ENCODE measurements around the gene VSNL1.
A peak's percentile ranks its signal among the peaks of the same experiment; 100 is the strongest.

The VSNL1 gene

DNA sequence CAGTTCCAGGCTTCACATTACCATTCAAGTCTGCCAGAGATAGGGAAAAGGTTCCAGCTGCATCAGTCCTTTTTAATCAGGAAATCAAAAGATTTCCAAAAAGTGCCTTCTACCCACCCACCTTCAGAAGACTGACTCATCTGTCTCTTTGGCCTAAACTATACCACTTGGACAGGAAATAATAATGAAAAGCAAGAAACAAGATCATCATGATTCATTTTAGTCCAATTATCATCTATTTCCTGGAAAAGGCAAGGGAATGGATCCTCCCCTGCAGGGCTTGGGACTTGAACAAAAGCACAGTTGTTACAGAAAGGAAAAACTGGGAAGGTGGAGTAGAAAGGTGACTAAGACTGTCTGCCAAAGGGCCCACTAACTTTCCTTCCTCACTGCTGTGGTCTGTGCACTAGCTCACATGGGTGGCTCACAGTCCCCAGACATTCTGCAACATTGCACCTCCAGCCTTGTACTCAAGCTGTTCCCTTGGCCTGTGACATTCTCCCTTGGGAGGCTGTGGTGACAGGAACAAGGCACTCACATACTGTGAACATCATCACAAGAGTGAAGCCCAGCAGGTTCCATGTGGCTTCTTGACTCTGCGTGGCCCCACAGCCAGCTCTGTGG, 75.3 kb downstream of the VSNL1 start:
- no peak for DNase-seq

DNA sequence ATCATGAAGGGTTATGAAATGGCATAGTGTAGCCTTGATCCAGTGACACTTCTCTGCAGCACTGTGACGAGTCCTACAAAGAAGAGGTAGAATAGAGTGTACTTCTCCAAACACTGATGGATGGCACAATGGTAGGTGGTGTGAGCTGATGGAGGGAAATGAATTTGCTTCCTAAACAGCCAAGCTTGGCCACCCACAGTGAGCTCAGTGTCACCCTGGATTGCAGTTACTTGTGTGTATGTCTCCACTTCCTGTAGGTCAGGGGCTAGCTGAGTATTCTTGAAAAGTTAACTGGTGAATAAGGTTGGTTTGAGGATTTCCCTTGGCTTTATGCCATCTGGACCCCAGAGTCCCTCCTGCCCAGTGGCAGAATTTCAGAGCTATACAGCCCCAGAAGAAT, 75.9 kb downstream of the VSNL1 start:
- no peak for DNase-seq

DNA sequence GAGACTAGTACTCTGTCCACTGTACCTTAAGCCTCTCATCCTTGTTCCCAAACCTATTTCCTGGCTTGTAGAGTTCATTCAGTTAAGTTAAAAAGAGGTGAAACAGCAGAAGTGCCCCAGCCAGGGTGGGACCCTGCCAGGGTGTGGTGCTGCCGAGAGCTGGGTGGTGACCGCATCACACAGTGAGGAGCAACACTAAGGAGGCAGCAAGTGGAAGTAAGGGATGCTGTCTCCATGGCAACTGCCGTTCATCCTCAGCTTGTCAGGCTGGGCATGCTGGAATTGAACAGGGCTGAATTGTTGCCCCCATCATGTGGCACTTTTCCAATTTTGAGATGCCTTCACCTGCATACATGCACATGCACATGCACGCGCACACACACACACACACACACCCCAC, 77.0 kb downstream of the VSNL1 start:
- no peak for DNase-seq

DNA sequence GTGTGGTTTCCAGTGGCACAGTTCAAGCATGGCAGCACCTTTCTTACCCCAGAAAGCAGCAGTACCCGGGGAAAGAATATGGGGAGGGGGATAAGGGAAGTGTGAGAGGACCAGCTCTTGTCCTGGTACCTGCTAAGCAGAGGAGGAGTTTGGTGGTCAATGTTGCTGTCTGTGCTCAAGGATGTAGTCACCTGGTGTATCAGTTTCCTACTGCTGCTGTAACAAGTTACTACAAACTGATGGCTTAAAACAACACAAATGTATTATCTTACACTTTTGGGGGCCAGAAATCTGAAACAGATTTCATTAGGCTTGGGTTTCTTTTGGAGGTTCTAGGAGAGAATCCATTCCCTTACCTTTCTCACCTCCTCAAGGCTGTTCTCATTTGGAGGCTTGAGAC, 77.5 kb downstream of the VSNL1 start:
- DNase-seq, result no peak

DNA sequence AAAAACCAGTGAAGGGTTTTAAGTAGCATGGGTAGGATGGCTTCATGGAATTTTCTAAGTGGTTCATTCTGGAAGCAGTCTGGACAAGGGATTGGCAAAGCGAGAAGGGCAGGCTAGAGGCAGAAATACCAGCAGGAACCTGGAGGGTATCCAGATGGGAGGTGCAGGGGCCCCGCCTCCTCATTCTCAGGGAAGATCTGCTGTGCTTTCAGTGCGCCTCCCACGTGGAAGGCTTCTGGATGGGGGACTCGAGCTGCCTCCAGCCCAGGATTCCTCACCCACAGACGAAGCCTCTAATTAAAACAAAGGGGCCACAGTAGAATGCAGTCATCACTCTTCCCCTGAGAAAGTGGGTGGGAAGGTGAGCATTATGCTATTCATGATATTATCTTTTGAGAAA, 79.8 kb downstream of the VSNL1 start:
- DNase-seq, result no peak

- DNase-seq, result no peak
Measured at GRCh38 chr2:17620841-17621240, 80.3 kb downstream of the VSNL1 start.

DNA sequence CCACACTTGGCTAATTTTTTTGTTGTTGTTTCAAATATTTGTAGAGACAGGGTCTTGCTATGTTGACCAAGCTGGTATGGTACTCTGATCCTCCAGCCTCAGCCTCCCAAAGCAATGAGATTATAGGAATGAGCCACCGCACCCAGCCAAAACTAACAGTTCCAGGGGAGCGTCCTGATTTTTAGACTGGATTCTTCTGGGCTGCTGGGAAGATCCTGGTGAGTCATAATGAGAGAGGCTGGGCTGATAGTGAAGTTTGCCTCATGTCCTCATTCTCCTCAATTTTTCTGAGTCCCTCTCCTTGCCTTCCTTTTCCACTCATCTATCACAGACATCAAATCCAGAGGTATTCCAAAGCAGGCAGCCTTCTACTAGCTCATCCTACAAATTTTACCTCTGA, 81.3 kb downstream of the VSNL1 start:
- no peak for DNase-seq

DNA sequence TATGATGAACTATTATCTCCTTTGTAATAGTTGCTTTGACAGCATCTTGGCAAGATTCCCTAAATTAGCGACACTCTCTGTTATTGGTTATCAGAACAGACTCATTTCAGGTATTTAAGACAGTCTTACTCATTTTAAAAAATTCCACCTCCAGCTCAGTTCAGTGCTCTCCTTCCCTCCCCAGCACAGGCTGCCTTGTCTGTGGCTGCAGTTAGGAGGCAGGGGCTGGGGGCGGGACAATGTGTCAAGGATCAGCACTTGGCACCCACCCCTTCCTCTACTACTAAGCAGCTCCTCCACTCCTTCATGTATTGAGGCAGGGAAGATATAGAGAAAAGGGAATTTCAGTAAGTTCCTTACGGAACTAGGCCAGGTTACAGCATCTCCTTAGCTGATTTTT, 85.0 kb downstream of the VSNL1 start:
- DNase-seq, result no peak

DNA sequence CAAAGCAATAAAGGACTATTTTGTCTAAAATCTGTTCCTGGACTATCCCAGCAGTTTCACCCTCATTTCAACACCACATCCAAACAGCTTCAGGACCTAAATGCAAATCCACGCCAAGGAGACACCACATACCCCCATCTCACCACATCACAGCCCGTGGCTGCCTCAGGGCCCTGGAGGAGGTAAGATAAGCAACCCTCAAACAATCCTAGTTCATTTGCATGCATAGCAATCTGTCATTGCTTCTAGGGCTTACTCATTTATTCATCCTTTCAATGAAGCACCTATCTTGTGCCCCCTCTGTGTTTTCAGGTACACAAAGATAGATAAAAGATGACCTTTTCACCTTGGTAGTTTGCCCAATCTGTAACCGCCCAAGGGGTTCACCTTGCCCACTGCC, 86.5 kb downstream of the VSNL1 start:
- DNase-seq, result no peak

DNA sequence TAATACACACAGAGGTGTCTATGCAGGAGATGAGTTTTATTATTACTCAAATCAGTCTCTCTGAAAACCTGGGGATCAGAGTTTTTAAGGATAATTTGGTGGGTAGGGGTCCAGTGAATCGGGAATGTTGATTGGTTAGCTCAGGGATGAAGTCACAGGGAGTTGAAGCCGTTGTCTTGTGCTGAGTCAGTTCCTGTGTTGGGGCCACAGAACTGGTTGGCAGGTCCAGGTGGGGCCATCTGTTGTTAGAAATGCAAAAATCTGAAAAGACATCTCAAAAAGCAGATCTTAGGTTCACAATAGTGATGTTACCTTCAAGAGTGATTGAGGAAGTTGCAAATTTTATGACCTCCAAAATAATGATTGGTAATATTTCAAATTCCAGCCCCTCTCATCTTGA, 86.9 kb downstream of the VSNL1 start:
- DNase-seq, result no peak

DNA sequence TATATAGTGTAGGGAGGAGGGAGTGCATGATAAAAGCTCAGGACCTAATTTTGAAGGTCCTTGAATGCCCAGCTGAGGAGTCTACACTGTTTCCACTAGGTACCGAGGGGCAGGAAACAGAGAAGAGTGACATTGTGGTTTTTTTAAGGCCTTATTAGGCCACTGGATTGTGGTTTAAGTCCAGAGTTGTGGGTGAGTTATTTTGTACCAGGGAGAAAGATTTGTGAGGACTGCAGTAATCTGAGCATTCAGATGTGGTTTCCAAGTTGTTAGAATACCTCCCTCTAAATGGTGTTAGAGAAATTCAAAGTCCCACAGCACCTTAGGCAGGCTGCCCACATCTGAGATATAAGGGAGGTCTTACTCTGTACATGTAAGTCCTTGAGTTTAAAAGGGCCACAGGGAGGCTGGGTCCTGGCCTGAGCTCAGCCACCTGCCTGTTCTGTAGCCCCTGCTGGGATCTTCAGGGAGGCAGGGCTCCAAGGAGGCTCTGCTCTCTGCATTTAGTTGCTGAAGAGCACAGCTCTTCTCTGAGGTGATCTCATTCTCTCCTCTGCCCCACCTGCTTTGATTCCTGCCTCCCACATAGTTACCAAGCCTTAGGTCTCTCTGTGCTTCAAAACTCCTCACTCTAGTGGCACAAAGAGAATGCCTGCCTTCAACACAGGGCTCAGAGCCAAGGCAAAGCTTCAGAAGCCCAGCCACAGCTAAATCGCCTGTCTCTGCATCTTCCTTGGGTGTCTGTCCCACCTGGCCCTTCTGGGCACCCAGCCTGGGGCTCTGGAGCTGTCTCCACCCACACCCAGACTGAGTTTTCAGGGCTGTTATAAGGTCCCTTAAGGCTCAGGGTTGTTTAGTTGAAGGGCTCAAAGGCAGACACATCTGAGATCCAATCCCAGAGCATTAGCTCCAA, 88.1 kb downstream of the VSNL1 start:
- DNase-seq, result no peak

GRCh38 chr2:17630089-17630488, 89.6 kb downstream of the VSNL1 start:
- DNase-seq, result no peak

- no peak for DNase-seq
Measured at GRCh38 chr2:17634997-17635396, 94.5 kb downstream of the VSNL1 start.

- DNase-seq, result no peak
Measured at GRCh38 chr2:17636257-17636656, 95.8 kb downstream of the VSNL1 start.

- DNase-seq, result no peak
Measured at GRCh38 chr2:17637131-17637906, 96.8 kb downstream of the VSNL1 start.

GRCh38 chr2:17638196-17638743, 97.8 kb downstream of the VSNL1 start:
- DNase-seq, result no peak

GRCh38 chr2:17640406-17640805, 99.9 kb downstream of the VSNL1 start:
- DNase-seq, result no peak

DNA sequence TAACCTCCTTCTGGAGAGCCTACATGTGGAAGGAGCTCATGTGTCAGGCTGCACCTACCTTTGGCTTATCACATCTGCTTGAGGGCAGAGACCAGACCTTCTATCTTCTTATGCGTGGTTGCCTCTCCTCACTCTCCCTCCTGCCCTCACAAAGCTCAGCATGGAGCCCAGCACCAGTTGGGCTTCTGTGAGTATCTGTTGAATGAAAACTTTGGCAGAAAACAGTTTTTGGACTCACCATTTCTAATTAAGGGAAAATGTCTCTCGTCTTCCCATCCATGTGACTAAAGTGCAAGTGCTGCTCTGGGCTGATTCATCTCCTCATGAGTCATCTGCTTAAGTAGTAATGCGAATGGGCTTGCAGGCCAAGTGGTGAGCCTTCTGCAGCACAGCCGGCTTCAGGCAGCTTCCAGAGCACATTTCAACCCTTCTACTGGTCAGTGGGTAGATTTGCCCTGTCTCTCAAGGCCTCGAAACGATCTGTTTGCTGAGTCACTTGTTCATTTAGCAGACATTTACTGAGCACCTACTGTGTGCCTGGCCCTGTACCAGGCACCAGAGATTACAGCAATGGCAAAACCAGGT, 102.6 kb downstream of the VSNL1 start:
- no peak for DNase-seq

DNA sequence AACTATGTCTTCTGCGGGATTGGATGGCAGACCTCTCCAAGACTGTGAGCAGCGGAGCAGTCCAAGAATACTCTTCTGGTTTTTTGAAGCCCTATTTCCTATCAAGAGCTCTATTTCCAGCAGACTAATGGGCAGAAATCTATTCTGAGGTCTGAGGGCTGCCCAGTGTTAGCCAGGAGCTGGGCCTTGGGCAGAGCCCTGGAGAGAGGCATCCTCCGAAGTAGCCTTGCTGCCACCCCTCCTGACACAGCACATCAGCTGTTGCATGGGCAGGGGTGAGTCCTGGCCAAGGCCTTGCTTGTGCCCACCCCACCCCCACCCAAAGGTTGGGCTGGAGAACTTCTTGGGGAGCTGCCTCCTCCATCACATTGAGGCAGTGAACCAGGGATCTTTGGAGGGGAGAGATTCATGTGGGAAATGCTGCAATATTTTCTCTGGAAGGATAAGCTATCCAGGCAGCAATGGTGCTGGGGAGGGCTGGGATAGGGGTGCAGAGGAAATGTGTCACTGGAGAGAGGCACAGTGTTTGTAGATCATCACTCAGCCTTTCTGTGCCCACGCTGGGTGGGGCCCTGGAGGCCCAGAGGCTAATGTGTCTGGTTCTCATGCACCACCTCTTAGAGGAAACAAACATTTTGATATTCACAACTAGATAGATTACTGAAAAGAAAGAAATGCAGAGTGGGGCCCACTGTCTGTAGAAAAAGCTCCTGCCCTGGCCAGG, 104.7 kb downstream of the VSNL1 start:
- no peak for DNase-seq

DNA sequence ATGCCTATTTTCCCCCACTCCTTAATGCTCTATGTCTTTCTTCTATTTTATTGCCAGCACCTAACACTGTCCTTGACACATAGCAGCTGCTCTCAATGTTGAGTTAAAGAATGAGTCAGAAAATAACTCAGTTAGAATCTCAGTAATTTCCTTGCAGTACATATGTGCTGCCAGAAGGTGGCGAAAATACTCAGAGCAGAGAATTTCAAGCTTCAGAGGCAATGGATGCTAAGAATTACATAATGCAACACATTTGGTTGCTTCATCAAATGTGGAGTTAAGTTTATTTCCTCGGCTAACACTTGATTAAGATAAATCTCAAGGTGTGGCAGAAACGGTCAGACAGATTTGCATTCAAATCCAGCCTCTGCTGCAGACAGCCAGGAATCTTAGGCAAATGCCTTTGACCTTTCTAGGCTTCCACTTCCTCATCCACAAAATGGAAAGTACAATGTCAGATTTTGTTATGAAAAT, 105.6 kb downstream of the VSNL1 start:
- peak; percentile 61 for DNase-seq

DNA sequence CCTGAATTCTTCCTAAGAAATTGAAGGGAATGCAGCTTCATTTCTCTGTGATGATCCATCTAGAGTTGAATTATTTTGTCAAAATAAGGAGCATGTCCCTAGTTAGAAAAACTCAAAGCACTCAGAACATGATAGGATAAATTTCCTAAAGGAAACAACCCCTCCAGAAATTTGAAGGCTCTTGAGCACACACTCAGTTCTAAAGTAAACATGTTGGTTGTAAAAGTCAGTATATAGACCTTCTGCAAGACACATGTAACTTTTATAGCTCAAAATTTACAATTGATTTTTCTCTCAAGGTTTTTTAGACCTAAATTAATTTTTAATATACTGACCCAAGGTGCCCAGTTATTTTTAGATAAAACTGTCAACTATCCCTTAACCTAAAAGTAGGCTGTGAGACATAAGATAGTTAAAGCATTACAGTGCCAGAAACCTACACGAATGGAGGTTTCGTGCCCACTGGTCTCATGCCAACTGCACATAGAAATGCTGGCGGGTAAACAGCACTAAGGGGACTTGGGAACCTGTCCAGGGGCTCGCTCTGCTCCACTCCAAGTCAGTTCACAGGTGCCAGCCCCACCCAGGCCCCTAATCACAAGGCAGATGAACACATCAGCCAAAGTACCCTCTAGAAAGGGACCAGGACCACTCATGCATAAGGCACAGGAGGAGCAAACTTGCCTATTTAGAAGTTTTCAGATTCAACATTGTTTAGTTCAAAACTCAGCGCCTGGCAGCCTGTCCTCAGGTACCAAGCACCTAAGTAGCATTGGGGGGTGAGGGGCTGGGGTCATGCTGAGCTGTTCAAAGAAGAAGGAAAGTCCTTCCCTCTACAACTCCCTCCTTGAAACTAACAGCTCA, 106.6 kb downstream of the VSNL1 start:
- DNase-seq, result no peak
